IMR-90 (cell line): Measurements from ENCODE around the gene SMARCD1. TPM values are rescaled to one million over a fixed set of nuclear protein-coding genes. Genes with fewer than 3 reads are reported as not detected.

Source experiments
- ATAC-seq: fragments of 200-7000 bp; cut with Tn5 transposase; 2 replicates; pipeline ENCODE4 v1.9.1; 2020; ENCODE audit warnings: low read depth, mild to moderate bottlenecking, moderate library complexity
- BruUV-seq: library from RNA; stranded (reverse); fragments of 400-500 nt; replicated peaks from 2 replicates; lab custom pipeline; 2021; lab: Mats Ljungman, UMichigan
- CTCF ChIA-PET: fragments of 300-600 bp; formaldehyde crosslinking; extraction: SDS; loops from one replicate; lab custom pipeline; 2021; ENCODE audit warnings: antibody characterized with exemption; lab: Yijun Ruan, JAX
- POLR2A ChIA-PET: fragments of 300-600 bp; sonication (Branson Sonifier 250); formaldehyde crosslinking; loops from one replicate; lab custom pipeline; 2022; ENCODE audit warnings: antibody characterized with exemption; ENCODE audit not compliant: unreplicated experiment; lab: Charles Lee
- DNase-seq: peaks from one replicate; pipeline ENCODE4 v3.0.0; 2013
- H2AFZ ChIP-seq: replicated peaks from 2 replicates; pipeline ENCODE3; 2013; ENCODE audit warnings: low read length, mild to moderate bottlenecking; ENCODE audit not compliant: poor library complexity
- H2AK5ac ChIP-seq: 2 replicates; pipeline ENCODE4 v1.6.1; 2013; ENCODE audit warnings: low read depth, low read length, inconsistent platforms
- H2AK9ac ChIP-seq: replicated peaks from 2 replicates; pipeline ENCODE3; 2013; ENCODE audit warnings: mild to moderate bottlenecking, low read depth, low read length, moderate library complexity; ENCODE audit not compliant: poor library complexity
- H2BK120ac ChIP-seq: 2 replicates; pipeline ENCODE4 v1.6.1; 2013; ENCODE audit warnings: low read depth, low read length, inconsistent platforms
- H2BK15ac ChIP-seq: 3 replicates; pipeline ENCODE4 v1.6.1; 2013; ENCODE audit warnings: low read depth, low read length, inconsistent platforms
- H2BK20ac ChIP-seq: 2 replicates; pipeline ENCODE4 v1.6.1; 2013; ENCODE audit warnings: low read depth, mild to moderate bottlenecking, inconsistent platforms, low read length, moderate library complexity
- H2BK5ac ChIP-seq: 2 replicates; pipeline ENCODE4 v1.6.1; 2013; ENCODE audit warnings: mild to moderate bottlenecking, low read depth, low read length, inconsistent platforms; ENCODE audit not compliant: poor library complexity, severe bottlenecking
- H3K14ac ChIP-seq: replicated peaks from 2 replicates; pipeline ENCODE4 v1.6.1; 2013; ENCODE audit warnings: low read depth, low read length, inconsistent platforms
- H3K18ac ChIP-seq: 2 replicates; pipeline ENCODE4 v1.6.1; 2013; ENCODE audit warnings: low read depth, low read length, control low read depth
- H3K23ac ChIP-seq: 2 replicates; pipeline ENCODE4 v1.6.1; 2013; ENCODE audit warnings: low read depth, low read length, inconsistent platforms
- H3K27ac ChIP-seq: 2 replicates; pipeline ENCODE4 v1.5.1; 2013; ENCODE audit warnings: mild to moderate bottlenecking, control low read depth, low read length; ENCODE audit not compliant: insufficient read depth
- H3K27me3 ChIP-seq: 2 replicates; pipeline ENCODE4 v1.6.1; 2013; ENCODE audit warnings: low read length; ENCODE audit not compliant: control insufficient read depth, insufficient read depth
- H3K36me3 ChIP-seq: 2 replicates; pipeline ENCODE4 v1.6.1; 2013; ENCODE audit warnings: low read length, mixed read lengths; ENCODE audit not compliant: control insufficient read depth, insufficient read depth
- H3K4ac ChIP-seq: 2 replicates; pipeline ENCODE4 v1.6.1; 2013; ENCODE audit warnings: low read depth, low read length, inconsistent platforms
- H3K4me1 ChIP-seq: 2 replicates; pipeline ENCODE4 v1.6.1; 2013; ENCODE audit warnings: low read length, mixed read lengths; ENCODE audit not compliant: control insufficient read depth, insufficient read depth
- H3K4me2 ChIP-seq: 2 replicates; pipeline ENCODE4 v1.6.1; 2013; ENCODE audit warnings: low read depth, mild to moderate bottlenecking, control low read depth, low read length, moderate library complexity
- H3K4me3 ChIP-seq: 2 replicates; pipeline ENCODE4 v1.5.1; 2013; ENCODE audit warnings: low read depth, mild to moderate bottlenecking, control low read depth, low read length, moderate library complexity; ENCODE audit not compliant: insufficient read depth
- H3K56ac ChIP-seq: 2 replicates; pipeline ENCODE4 v1.6.1; 2013; ENCODE audit warnings: low read length, inconsistent platforms; ENCODE audit not compliant: insufficient read depth; ENCODE audit errors: extremely low read depth
- H3K79me1 ChIP-seq, 2 experiments: 2 replicates each; pipeline ENCODE4 v1.6.1; 2013; ENCODE audit warnings: low read length in 2 of 2, inconsistent platforms in 1 of 2, low read depth in 1 of 2
- H3K9ac ChIP-seq: 2 replicates; pipeline ENCODE4 v1.6.1; 2013; ENCODE audit warnings: low read depth, low read length, control low read depth
- H3K9me1 ChIP-seq: 2 replicates; pipeline ENCODE4 v1.6.1; 2013; ENCODE audit warnings: low read length, inconsistent platforms; ENCODE audit not compliant: insufficient read depth
- H3K9me3 ChIP-seq: 2 replicates; pipeline ENCODE4 v1.6.1; 2013; ENCODE audit warnings: low read length; ENCODE audit not compliant: control insufficient read depth, insufficient read depth
- H4K20me1 ChIP-seq: 2 replicates; pipeline ENCODE4 v1.6.1; 2013; ENCODE audit warnings: low read length, inconsistent platforms; ENCODE audit not compliant: insufficient read depth
- H4K5ac ChIP-seq: 2 replicates; pipeline ENCODE4 v1.6.1; 2013; ENCODE audit warnings: mild to moderate bottlenecking, low read depth, low read length, control low read depth
- H4K8ac ChIP-seq, 2 experiments: 2 replicates each; pipeline ENCODE4 v1.6.1; 2013; ENCODE audit warnings: low read depth in 2 of 2, low read length in 2 of 2, control low read depth in 1 of 2, inconsistent platforms in 1 of 2
- H4K91ac ChIP-seq: 2 replicates; pipeline ENCODE4 v1.6.1; 2013; ENCODE audit warnings: low read depth, low read length, inconsistent platforms; ENCODE audit not compliant: insufficient read depth
- BHLHE40 ChIP-seq: fragments of 150-350 bp; IDR thresholded peaks from 2 replicates; pipeline ENCODE4 v1.6.1; 2016; ENCODE audit warnings: mild to moderate bottlenecking, low read depth, low read length
- CEBPB ChIP-seq: IDR thresholded peaks from 2 replicates; pipeline ENCODE4 v1.6.1; 2012; ENCODE audit warnings: low read depth, low read length, improper control_type of control experiment
- CHD1 ChIP-seq: IDR thresholded peaks from 2 replicates; pipeline ENCODE4 v1.6.1; 2012; ENCODE audit warnings: low read depth, low read length, improper control_type of control experiment
- ELK1 ChIP-seq: fragments of 150-350 bp; IDR thresholded peaks from 2 replicates; pipeline ENCODE4 v1.6.1; 2016; ENCODE audit warnings: low read depth, mild to moderate bottlenecking, low read length, moderate library complexity, borderline replicate concordance
- FOS ChIP-seq: fragments of 150-350 bp; IDR thresholded peaks from 2 replicates; pipeline ENCODE4 v1.6.1; 2016; ENCODE audit warnings: low read depth, low read length
- MAFK ChIP-seq: IDR thresholded peaks from 2 replicates; pipeline ENCODE4 v1.6.1; 2012; ENCODE audit warnings: low read depth, low read length, improper control_type of control experiment
- MAZ ChIP-seq: IDR thresholded peaks from 2 replicates; pipeline ENCODE4 v1.6.1; 2012; ENCODE audit warnings: low read depth, mild to moderate bottlenecking, low read length, improper control_type of control experiment, moderate library complexity, borderline replicate concordance
- NFE2L2 ChIP-seq: fragments of 150-350 bp; IDR thresholded peaks from 2 replicates; pipeline ENCODE4 v1.6.1; 2016; ENCODE audit warnings: low read depth, mild to moderate bottlenecking, low read length
- RFX5 ChIP-seq: IDR thresholded peaks from 2 replicates; pipeline ENCODE4 v1.8.0; 2012; ENCODE audit warnings: low read depth, mild to moderate bottlenecking, low read length, moderate library complexity
- SMC3 ChIP-seq: fragments of 150-350 bp; IDR thresholded peaks from 2 replicates; pipeline ENCODE4 v1.6.1; 2016; ENCODE audit warnings: low read depth, mild to moderate bottlenecking, antibody characterized with exemption, low read length, moderate library complexity
- WGBS, 2 experiments: methylation state at CpG; one replicate each; pipeline versions ENCODE4 v1.1.5 to v1.1.7; 2013; ENCODE audit warnings: missing lambda C conversion rate in 2 of 2; ENCODE audit not compliant: insufficient read length in 1 of 2; ENCODE audit errors: extremely low coverage in 2 of 2; 5-methylcytosine and 5-hydroxymethylcytosine counted together
- dilution Hi-C: fragments of 300-500 bp; cut with HindIII; formaldehyde crosslinking; loops from one replicate; pipeline ENCODE4 v1.14.3; 2018; ENCODE audit warnings: low sequenced_read_pairs; ENCODE audit not compliant: unreplicated experiment
- in situ Hi-C: fragments of 300-500 bp; cut with MboI; formaldehyde crosslinking; loops from 3 replicates; pipeline ENCODE4 v1.14.3; 2019; ENCODE audit warnings: low sequenced_read_pairs, inconsistent platforms, mixed read lengths
- intact Hi-C: fragments of 100-400 bp; cut with micrococcal nuclease; formaldehyde crosslinking; loops from 2 replicates; pipeline ENCODE4 v1.10.0; 2022
- polyA plus RNA-seq, 3 experiments: library from polyadenylated mRNA; depleted of rRNA; stranded (reverse); fragments of >200 nt; gene quantifications; 2 replicates each; pipeline ENCODE4 v1.2.3, GENCODE V29; 2012; ENCODE audit warnings: low replicate concordance in 1 of 3
- total RNA-seq: library from RNA; depleted of rRNA; stranded (reverse); fragments of >200 nt; gene quantifications from 2 replicates; pipeline ENCODE4 v1.2.3, GENCODE V29; 2012

The SMARCD1 gene
- total and polyA plus RNA-seq, 2 of the 4 experiments (the other 2 are of a cell fraction), result 28.1 to 47.9 TPM

GRCh38 chr12:50058743-50059312 lies 26.3 kb upstream of the SMARCD1 start (continued):
- no peak for TF ChIP-seq ELK1
- no peak for TF ChIP-seq MAFK

- dilution Hi-C loops (no loop called here), intact Hi-C loops (no loop called here)
- H3K4me2 ChIP-seq, result no peak overlapping the region
These were observed 25.6 kb upstream of the SMARCD1 start for GRCh38 chr12:50059440-50060119.

More at GRCh38 chr12:50059440-50060119, 25.6 kb upstream of the SMARCD1 start:
- no peaks in the 10 kb centered on the region; a peak in 1 of 4 replicates for H3K79me1 ChIP-seq
- H3K23ac ChIP-seq, result no peak overlapping the region
- H3K56ac ChIP-seq, result no peak overlapping the region
- H2BK15ac ChIP-seq, result no peak overlapping the region
- no peak overlapping the region for H3K4ac ChIP-seq
- H4K5ac ChIP-seq, result no peak overlapping the region
- H3K4me3 ChIP-seq, result no peak overlapping the region
- peaks cover 9% of the 10 kb centered on the region for H3K4me1 ChIP-seq
- H3K27me3 ChIP-seq, result peaks cover 12% of the 10 kb centered on the region
- no peak overlapping the region for H2AK9ac ChIP-seq
- no peak overlapping the region for H2BK5ac ChIP-seq
- no peak for TF ChIP-seq CEBPB
- TF ChIP-seq CHD1, result no peak
- no peak for TF ChIP-seq SMC3
- no peak for TF ChIP-seq MAFK
- no peak for TF ChIP-seq BHLHE40
- no peak for TF ChIP-seq MAZ
- no peak for TF ChIP-seq NFE2L2
- TF ChIP-seq ELK1, result no peak
- TF ChIP-seq RFX5, result no peak
- no peak for TF ChIP-seq FOS
- 20% methylated on average over 2 of the region's 12 CpGs; no CpG with 5 or more reads in 1 of the 2 experiments for whole genome bisulfite sequencing, 2 experiments
- H4K8ac ChIP-seq, result no peak overlapping the region
- no peak overlapping the region for H2BK20ac ChIP-seq
- H2AK5ac ChIP-seq, result no peak overlapping the region
- no peak overlapping the region for H2BK120ac ChIP-seq
- H3K36me3 ChIP-seq, result 0 out of 2 replicates have a peak, but pooled peaks cover 3% of the 10 kb centered on the region
- H3K14ac ChIP-seq, result no peak overlapping the region
- DNase-seq, result peak; percentile 39
- in situ Hi-C loops, result loop anchor here (5.0 kb wide), 1 partner anchor 87 kb away; the partner anchor contains the start of gene AQP6
- no peaks in the 10 kb centered on the region for H3K9me1 ChIP-seq
- no peaks in the 10 kb centered on the region for H3K9me3 ChIP-seq
- POLR2A ChIA-PET, result no interaction called here
- H4K20me1 ChIP-seq, result peaks cover 7% of the 10 kb centered on the region; the same call in 1 of the 2 replicates
- no TSS peak for BruUV-seq
- H3K9ac ChIP-seq, result no peak overlapping the region
- CTCF ChIA-PET, result interaction anchor here (0.7 to 1.7 kb wide), 2 partner anchors 92 to 261 kb away, joined by 6 to 7 read pairs; no protein-coding TSS in a partner anchor
- no peak overlapping the region for H4K91ac ChIP-seq
- no peak for ATAC-seq
- H3K18ac ChIP-seq, result no peak overlapping the region
- no peak overlapping the region for H2AFZ ChIP-seq
- H3K27ac ChIP-seq, result no peak overlapping the region
